ENCODE results near the gene PRR14. TPM values are rescaled to one million over a fixed set of nuclear protein-coding genes. Genes with fewer than 3 reads are reported as not detected.

The PRR14 gene
- total RNA-seq, result 3.8 and 5.5 TPM in 2 replicates

GRCh38 chr16:30650369-30651123 is at the start of gene PRR14:
PRR14 (plus strand) TSS chr16:30650960; CDS start chr16:30651646, 686 bp downstream.

GRCh38 chr16:30609926-30610839 is 40.6 kb upstream of the PRR14 start, which contains the start of gene ZNF689:
ZNF689 (minus strand) TSS chr16:30610389; CDS start chr16:30610041, 348 bp downstream.

DNA sequence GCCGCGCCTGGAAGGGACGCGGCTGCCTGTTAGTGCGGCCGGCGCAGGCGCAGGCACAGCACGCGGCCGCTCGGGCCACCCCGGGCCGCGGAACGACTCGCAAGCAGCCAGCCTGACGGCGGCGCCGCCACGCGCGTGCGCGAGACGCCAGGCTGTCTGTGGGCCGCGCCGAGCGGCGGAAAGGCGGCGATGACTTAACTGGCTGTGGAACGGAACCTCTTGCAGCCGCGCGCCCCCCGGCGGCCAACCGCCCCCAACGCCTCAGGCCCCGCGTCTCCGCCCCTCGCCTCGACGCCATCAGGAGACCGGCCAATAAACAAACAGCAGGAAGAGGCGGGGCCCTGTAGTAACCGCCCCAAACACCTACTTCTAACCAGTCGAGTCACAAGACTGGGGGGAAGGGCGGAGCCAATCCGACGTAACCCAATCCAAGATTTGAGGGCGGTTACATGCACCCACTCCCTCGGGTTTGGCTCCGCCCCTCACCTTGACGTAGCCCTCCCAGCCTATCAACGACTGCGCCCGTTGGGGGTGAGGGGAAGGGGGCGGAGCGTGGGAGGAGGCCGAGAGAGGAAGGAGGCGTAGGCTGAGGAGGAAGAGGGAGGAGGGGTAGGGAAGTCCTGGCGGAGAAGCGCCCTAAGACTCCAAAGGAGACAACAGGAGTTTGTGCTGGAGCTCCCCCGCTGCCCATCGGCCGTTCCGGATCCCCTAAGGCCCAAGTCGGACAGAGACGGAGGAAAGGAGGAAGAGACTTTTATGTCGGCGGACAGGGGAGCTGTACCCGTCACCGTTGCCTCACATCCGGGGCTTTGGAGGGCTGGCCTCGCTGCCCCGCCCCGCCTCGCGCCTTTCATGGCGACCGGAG is 7.3 kb downstream of the PRR14 start, which contains the start of gene FBRS:
Gene FBRS (plus strand): TSS at position 566 of the 865 bp plus-strand sequence. CDS start 1,088 bp downstream, outside the sequence.

DNA sequence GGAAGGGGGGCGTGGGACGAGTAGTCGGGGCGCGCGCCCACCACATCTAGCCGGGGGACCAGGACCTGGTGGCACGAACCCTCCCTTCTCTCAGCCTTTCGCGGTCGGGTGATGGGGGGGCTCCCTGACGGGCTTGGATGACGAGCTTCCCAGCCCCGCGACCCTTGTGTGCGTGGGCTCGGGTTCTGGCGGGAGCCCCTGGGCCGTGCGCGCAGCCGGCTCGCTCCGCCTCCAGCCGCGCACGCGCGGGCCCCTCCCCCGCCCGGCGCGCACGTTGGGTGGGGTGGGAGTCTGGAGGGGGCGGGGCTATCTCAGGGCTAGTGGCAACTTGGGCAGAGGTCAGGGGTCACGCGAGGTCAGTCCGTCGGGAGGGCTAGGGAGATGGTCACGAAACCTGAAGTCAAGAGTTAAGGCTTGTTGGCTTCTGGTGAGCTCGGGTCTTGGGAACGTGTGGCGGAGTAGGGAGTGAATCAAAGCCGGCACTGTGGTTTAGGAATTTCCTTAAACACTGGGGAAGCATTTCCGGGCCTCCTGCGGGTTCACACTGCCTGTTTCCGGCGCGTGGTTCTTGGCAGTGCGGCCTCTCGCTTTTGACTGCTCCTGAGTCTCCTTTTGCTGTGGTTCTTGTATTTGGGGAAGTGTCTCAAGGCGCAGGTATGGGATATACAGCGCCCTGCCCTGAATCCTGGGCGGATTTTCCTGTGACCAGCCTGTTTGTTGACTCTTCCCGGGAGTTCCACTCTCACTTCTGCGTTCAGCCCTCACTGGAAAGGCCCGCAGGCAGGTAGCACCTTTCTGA is 48.3 kb downstream of the PRR14 start, which contains the start of gene SRCAP:
Gene SRCAP (plus strand): TSS at position 356 of the 799 bp plus-strand sequence. CDS start 1,654 bp downstream, outside the sequence.

Other genes with a start within 250 kb of the PRR14 start
- 8.0 and 13.7 TPM in 2 replicates for gene ZNF771, start 243.4 kb upstream of the PRR14 start, total RNA-seq
- gene DCTPP1, start 220.9 kb upstream of the PRR14 start, total RNA-seq, result 95.3 and 120 TPM in 2 replicates
- 23.4 and 23.7 TPM in 2 replicates for gene SEPHS2, start 205.1 kb upstream of the PRR14 start, total RNA-seq
- under 0.01 TPM in 1 of 2 replicates, not detected in the other for gene ITGAL, start 178.2 kb upstream of the PRR14 start, total RNA-seq
- gene ZNF768, start 124.4 kb upstream of the PRR14 start, total RNA-seq, result 14.8 and 15.3 TPM in 2 replicates
- gene ZNF747, start 116.1 kb upstream of the PRR14 start, total RNA-seq, result 6.8 and 8.1 TPM in 2 replicates
- gene ZNF764, start 92.6 kb upstream of the PRR14 start, total RNA-seq, result 3.1 and 4.6 TPM in 2 replicates
- gene ZNF688, start 79.2 kb upstream of the PRR14 start, total RNA-seq, result 5.8 and 9.4 TPM in 2 replicates
- 8.3 and 12.4 TPM in 2 replicates for gene ZNF785, start 65.3 kb upstream of the PRR14 start, total RNA-seq
- 4.0 and 4.5 TPM in 2 replicates for gene ZNF689, start 40.6 kb upstream of the PRR14 start, total RNA-seq
- 13.9 and 14.2 TPM in 2 replicates for gene FBRS, start 7.5 kb downstream of the PRR14 start, total RNA-seq
- gene SRCAP, start 48.2 kb downstream of the PRR14 start, total RNA-seq, result 27.6 TPM in 2 replicates
- gene PHKG2, start 97.5 kb downstream of the PRR14 start, total RNA-seq, result 12.3 and 17.4 TPM in 2 replicates
- 0.54 and 1.1 TPM in 2 replicates for gene CFAP119, start 111.1 kb downstream of the PRR14 start, total RNA-seq
- 34.4 and 52.9 TPM in 2 replicates for gene RNF40, start 111.4 kb downstream of the PRR14 start, total RNA-seq
- 5.2 and 6.4 TPM in 2 replicates for gene ZNF629, start 136.2 kb downstream of the PRR14 start, total RNA-seq
- 56.3 and 76.8 TPM in 2 replicates for gene BCL7C, start 243.1 kb downstream of the PRR14 start, total RNA-seq
- 0.09 and 0.33 TPM in 2 replicates for gene CTF1, start 245.7 kb downstream of the PRR14 start, total RNA-seq

Data from dermis lymphatic vessel endothelial cell (primary cell).